Left hindlimb (tissue), 1 donor: ENCODE data around the gene RMP24.
"Not testable (repeated sequence)": the region's sequence is repeated elsewhere in the genome, so short reads cannot be mapped to it uniquely, and the experiment has no call there.

ENCODE experiments used
- DNase-seq: peaks from one replicate; pipeline ENCODE4 v3.0.0-alpha.2; 2018

The RMP24 gene

DNA sequence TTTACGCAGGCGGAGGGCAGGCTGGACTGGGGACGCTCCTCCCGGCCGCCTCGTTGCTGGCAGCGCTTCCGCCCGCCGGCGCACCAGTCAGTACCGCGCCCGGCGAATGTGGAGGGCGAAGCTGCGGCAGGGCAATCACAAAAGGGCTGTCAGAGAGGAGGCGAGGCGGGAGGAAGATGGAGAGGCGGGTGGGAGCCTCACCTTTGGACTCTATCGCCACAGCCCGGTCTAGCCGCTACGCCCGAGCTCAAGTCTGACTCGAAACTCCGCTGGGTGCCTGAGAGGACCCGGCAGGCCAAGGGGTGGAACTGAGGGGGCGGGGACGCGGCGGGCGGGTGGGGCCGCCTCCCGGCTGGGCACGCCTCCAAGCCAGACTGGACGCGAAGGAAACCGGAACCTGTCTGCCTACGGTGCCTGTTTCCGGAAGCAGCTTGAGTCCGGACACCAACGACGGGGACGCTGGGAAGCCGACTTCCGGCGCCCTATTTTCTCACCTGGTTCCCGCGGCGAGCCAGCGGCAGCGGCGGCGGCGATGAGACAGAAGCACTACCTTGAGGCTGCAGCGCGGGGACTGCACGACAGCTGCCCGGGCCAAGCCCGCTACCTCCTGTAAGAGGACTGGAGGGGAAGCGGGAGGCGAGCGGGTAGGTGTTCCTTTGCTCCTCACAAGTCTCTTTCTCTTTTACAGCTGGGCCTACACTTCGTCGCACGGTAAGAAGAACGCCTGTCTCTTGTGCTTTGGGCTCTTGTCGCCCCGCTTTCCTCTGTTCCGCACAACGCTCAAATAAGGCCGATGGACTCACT lies at the start of gene RMP24:
Gene RMP24 (plus strand): TSS at position 483 of the 804 bp plus-strand sequence.
- DNase-seq = peak; percentile 95

DNA sequence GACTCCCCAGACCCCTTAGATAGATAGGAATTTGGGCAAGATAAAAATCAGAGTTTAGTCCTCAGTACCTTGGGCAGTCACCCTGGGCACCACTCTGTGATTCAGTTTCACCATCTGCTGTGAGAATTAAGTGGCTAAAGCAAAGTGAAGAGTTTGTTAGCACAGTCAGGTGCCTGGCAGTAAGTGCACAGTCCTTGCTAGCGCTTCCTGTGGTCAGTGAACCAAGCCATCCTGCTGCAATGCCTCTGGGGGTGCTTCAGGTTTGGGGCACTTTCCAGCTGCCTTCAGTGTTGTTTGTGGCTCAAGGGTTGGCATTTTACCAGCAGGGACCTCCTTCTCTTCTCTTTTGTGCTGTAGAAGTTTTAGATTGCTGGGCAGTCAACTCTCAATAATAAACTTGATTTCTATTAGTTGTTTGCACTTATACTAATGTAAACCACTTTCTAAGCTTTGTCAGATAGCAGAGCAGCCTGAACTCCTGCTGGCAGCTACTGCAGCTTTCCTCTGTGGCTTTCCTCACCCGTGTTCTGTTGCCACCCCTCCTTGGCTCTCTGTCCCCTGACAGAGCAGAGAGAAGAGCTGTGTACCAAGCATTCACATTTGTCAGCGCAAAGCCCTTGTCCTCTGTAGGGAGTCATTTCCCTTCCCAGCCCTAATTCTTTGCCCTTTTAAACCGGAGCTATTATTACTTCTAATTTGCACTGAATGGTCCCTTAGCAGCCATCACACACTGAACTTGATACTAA lies 48.4 kb upstream of the RMP24 start:
- no peak for DNase-seq

DNA sequence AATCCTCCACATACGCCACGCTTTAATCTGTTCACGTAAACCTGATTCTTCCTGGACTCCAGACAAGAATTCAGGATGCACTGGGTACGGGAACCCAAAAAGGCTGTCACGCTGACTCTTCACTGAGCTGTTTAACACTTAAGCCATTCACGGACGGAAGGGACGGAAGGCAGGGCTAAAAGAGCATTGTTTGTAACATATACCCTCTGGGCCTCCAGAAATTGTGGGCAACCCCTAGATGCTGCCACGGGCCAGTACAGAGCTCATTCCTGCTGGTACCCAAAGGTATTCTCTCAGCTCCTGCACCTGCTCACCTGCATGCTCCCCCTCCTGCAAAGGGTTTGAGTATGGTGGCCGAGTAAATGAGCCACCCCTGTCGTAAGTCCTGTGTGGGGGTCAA lies 45.6 kb upstream of the RMP24 start:
- no peak for DNase-seq

DNA sequence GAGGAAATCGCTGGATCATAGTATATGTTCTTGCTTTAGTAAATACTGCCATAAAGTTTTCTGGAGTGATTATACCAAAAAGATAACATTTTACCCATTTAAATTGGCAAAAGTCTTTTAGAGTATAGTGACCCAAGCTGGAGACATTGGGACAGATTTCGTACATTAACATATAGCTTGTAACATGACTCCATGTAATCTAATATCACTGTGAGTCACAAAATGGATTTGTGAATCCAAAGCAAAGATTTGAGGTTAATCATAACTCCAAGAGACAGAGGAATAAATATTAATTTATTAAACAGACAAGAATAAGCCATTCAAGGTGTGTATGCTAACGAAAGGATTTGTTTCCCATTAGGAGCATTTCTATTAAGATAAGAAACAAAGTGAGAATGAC lies 45.0 kb upstream of the RMP24 start:
- no peak for DNase-seq

DNA sequence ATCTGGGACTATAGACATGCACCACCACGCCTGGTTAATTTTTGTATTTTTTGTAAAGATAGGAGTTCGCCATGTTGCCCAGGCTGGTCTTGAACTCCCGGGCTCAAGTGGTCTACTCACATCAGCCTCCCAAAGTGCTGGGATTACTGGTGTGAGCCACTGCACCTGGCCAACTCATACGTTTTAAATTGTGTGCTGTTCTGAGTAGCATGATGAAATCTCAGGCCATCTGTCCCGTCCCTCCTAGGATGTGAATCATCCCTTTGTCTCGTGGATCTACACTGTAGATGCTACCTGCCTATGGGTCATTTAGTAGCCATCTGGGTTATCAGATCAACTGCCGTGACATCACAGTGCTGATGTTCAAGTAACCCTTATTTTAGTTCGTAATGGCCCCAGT lies 38.5 kb upstream of the RMP24 start:
- no peak for DNase-seq

DNA sequence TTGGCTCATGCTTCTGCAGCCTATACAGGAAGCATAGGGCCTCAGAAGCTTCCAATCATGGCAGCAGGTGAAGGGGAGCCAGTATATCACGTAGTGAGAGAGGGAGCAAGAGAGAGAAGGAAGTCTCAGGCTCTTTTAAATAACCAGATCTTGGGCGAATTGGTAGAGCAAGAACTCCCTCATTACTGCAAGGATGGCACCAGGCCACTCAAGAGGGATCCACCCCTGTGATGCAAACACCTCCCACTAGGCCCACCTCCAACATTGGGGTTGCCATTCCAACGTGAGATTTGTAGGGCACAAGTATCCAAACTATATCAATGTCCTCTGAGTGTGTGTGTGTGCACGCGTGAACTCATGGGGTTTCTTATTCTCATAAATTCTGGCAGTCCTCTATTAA lies 37.6 kb upstream of the RMP24 start:
- no peak for DNase-seq

DNA sequence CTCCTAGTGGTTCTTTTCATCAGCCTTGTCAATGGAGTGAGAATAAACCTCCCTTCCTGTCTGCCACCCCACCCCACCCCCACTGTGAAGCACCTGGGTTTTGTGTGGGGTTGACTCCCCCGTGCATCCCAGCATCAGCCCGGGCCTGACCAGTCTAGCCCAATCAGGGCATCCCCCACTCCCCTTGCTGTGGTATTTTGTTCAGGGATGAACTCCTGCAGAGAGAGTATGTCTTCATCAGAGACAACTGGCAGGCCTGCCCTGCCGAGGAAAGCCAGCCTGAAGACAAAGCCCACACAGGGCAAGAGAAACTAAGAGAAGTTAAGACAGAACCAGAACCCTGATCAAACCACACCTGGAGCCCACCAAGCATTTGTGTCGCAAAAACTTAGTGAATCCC lies 36.7 kb upstream of the RMP24 start:
- DNase-seq = no peak

DNA sequence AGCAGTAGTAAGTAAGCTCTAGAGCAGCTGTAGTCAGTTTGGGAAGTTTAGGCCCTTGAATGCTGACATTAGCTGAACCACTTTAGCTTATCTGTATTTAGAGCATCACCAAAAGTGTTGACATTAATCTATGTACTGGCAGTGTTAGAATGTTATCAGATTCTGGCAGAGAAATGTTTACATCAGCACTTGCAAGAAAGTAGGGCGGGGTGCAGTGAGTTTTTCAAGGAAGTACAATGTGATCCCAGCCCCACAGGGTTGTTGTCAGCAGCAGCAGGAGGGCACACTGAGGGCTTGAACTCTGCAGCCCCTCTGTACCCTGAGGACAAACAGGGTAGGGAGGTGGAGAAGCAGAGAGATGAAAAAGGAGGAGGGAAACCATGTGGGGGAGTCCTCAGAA lies 35.5 kb upstream of the RMP24 start:
- DNase-seq = no peak

DNA sequence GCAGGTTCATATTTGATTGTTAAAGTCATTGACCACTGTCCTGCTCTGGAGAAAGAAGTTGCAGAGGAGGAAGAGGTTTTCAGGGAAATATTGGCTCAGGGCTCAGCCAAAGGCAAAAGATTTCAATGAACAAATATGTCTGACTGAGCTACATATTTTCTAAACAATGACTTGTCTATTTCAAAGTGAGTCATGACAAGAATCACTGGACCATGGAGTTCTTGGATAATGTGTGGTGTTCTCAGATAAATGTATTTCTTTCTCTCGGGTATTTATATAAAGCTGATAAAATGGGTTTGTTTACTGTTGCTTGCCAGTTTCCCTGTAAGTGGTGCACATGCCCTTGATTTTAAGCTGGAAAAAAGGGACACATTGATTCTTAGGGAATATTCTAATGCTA lies 34.3 kb upstream of the RMP24 start:
- DNase-seq = no peak

DNA sequence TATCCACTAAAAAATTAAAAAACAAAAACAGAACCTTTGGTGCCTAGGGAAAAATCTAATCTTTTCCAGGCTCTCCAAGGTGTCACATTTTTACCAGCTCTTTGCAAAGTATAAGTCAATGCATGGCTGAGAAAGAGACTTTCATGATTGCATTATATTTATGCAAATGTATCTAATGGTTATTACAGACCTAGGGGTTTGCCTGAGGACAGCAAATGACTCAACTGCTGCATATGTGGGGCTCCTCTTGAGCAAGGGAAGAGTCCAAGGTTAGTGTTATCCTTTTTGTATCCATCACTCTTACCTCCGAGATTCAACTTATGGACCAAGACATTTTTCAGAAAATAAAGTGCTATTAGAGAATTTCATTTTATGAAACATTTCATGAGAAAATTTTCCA lies 33.9 kb upstream of the RMP24 start:
- no peak for DNase-seq

DNA sequence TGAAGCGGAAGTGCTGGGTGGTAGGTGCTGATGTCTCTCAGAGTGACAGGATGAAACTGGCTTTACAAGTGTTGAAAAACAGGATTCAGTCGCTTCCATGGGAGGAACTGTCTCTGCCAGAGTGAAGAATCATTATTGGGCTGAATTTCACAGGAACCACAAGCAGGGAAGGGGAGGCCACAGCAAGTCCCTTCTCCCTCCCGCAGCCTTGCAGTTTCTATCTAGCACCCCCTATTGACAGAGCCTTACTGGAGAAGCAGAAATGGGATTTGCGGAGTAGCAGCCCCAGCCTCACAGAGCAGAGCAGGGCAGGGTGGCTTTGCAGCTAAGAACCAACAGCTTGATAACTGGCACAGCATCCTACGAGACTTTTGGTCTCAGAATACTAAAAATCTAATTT lies 33.3 kb upstream of the RMP24 start:
- DNase-seq = no peak

DNA sequence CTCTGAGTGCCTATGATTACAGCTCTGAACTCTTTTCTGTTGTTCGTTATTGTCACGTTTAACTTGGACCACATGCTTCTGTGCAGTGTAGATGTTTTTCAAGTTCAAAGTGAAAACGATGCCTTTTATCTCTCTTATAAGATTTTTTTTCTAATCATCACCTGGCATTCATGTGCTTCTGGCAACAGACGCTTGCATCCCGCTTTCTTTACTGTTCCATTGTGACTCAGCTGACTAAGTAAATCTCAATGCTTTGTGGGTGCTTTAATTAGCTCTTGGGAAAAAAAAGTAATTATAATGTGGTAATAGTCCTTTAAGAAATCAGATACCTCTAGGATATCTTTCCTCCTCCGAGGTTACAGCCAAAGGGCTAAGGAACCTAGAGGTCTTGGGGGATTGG lies 31.2 kb upstream of the RMP24 start:
- no peak for DNase-seq

DNA sequence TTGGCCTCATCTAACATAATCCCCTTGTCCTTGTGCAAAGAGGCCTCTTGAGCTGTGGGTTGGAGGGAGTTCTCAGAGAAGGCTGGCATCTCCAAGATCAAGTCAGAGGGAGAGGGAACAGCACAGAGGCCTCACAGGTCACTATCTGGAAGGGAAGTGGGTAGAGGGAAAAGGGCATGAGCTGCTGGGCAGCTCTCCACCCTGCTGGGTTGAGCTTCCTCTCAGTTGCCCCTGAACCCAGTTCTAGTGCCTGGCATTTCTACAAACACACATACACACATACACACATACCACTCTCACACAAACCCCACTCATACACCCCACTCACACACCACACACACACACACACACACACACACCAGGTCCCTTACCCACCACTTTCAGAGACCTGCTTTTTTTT lies 30.3 kb upstream of the RMP24 start:
- no peak for DNase-seq

DNA sequence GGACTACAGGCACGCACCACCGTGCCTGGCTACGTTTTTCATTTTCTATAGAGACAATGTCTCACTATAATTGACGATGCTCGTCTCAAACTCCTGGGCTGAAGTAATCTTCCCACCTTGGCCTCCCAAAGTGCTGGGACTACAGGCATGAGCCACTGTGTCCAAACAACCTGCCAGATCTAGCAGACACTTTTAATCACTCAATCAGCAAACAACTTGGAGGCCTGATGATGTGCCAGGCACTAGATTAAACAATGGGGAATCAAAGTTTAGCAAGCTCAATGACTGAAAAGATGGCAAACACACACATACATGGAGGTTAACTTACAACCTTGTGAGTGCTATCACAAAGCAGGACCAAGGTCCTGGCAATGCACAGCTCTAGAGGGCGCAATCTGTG lies 29.8 kb upstream of the RMP24 start:
- DNase-seq = no peak

DNA sequence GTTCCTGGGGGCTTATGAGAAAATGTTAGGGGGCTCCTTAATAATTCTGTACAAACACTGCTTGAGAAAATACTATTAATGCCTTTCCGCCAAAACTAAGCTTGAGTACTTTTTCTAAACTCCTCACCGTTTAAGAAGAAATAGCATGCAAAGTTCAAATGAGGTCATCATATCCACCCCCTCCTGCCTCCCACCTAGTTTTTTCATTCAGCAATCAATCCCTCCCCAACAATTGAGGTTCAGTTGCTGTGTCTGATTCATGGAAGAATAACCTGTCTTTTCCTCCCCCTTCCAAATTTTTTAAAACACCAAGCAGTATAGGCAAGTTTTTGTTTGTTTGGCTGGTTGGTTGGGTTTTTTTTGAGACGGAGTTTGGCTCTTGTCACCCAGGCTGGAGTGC lies 24.4 kb upstream of the RMP24 start:
- DNase-seq = no peak

DNA sequence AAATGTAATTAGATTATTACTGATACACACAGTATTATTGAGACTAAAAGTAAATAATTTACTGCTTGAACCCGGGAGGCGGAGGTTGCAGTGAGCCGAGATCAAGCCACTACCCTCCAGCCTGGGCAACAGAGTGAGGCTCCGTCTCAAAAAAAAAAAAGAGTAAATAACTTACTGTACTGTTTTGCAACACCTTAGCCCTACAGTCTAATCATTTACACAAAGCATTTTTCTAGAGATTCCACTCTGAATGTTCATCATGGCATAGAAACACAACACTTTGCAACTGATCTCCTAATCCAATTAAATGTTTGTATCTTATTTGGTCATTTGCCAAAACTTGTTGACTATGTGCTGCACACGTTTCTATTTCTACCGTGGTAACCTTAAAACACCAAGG lies 23.4 kb upstream of the RMP24 start:
- no peak for DNase-seq

DNA sequence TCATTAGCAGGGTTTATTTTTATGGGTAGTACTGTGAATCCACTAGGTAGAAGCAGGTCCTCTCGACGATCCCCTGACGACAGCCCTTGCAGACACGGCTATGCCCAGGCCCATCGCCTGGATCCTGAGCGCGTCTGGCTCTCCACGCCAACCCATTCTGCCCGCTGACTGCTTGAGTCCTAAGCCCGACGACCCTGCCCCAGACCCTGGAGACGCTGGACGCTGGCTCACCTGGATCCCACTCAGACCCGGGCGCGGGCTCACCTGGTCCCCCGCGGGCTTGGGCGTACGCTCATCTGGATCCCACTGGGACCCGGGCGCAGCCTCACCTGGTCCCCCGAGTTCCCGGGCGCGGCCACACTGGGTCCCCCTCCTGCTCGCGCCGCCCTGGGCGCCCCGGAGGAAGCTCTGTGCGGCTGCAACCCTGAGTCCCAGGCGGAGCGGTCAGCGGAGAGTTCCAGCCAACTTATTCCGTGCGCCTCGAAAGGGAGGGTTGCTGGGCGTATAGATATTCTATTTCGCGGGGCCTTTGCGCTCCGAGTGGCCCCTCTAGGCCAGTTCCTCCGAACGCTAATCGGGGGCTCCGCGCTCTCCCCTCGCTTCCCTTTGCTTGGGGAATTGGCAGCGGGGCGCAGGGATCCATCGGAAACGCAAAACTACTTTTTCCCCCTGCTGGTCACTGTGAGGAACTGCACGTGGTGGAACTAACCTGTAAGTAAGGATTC lies 22.4 kb upstream of the RMP24 start:
- DNase-seq = peak; percentile 61

DNA sequence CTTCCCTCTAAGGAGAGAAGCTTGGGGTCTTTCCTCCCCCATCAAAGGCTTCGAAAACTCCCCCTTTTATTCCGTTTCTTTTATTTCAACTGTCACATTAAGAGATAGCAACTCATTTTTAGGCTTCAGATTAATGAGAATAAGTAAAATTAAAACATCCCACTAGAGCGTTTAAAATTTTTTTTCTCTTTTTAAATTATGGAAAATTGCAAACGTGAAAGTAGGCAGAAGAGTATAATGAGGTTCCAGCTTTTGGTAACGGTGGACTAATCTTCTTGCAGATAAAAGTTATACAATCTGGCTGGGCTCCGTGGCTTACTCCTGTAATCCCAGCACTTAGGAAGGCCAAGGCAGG lies 21.9 kb upstream of the RMP24 start:
- no peak for DNase-seq

DNA sequence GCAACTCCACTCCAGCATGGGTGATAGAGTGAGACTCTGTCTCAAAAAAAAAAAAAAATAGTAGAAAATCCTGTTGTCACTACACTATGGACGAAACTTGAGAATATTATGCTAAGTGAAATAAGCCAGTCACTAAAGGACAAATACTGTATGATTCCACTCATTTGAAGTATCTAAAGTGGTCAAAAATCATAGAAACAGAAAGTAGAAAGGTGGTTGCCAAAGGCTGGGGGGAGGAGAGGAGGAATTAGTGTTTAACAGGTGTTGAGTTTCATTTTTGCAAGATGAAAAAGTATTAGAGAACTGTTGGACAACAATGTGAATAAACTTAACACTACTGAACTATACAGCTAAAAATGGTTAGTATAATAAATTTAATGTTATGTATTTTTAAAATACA lies 18.8 kb upstream of the RMP24 start:
- no peak for DNase-seq

DNA sequence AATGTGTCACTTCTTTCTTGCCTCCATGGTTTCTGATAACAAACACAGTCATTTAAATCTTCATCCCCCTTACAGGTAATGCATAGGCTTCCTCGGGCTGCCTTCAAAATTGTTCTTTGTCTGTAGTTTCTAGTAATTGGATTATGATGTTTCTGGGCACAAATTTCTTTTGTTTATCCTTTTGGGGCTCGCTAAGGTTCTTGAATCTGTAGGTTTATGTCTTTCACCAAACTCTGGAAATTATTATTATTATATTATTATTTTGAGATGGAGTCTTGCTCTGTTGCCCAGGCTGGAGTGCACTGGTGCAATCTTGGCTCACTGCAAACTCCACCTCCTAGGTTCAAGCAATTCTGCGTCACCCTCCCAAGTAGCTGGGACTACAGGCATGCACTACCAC lies 16.3 kb upstream of the RMP24 start:
- DNase-seq = no peak

DNA sequence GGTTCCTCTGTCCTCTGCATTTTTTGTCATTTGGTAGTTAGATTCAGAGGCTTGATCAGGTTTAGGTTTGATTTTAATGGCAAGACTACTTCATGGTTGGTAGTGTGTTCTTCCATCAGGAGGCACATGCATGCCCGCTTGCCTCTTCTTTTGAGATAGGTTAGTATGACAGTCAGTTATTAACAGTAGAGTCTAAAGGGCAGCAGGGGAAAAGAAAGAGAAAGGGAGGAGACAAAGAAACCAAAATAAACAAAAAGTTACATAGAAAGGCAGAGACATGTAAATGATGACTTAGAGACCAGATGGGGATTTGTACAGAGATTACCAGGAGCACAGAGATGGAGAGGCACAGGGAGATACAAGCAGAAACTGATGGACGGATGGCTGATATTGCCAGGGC lies 10.2 kb upstream of the RMP24 start:
- DNase-seq = no peak

DNA sequence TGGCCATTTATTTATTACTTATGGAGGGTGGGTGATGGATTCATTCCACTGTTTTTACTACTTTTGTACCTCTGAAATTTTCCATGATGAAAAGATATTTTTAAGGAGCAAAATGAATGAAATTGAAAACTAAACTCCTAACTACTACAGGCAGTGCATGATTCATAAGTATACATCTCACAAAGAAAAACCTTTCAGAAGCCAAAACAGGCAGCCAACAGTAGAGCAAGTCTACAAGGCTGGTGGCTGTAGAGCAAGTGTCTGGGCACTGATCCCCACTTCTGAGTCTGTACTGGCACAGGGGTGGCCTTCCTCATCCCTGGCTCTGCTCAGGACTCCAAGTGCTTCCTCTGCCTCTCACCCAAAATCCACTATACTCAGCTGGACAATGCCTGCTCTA lies 8.2 kb upstream of the RMP24 start:
- DNase-seq = no peak

DNA sequence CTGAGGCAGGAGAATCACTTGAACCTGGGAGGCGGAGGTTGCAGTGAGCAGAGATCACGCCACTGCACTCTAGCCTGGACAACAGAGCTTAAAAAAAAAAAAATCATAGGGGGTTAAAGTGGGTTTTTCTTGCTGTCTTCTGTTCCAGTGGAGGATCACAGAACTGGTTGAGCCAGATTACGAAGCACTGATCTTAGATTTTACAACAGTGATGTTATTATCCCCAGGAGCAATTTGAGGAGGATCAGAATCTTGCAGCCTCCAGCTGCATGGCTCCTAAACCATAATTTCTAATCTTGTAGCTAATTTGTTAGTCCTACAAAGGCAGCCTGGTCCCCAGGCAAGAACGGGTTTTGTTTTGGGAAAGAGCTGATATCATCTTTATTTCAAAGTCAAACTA lies 4.6 kb upstream of the RMP24 start:
- DNase-seq = not testable (repeated sequence)

DNA sequence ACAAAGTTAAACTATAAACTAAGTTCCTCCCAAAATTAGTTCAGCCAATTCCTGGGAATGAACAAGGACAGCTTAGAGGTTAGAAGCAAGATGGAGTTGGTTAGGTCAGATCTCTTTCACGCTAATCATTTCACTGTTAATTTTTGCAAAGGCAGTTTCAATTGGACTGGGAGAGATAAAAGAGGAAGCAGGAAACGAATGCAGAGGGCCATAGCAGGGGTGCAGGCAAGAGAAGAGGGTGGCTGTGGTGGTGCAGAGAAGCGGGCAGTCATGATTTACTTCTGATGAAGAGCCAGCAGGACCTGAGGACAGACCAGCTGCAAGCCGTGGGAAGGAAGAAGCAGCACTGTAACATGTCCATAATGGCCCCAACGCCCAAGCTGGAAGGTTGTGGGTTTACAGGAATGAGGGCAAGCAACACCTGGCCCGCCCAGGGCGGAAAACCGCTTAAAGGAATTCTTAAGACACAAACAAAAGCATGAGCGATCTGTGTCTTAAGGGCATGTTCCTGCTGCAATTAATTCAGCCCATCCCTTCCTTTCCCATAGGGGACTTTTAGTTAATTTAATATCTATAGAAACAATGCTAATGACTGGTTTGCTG lies 4.1 kb upstream of the RMP24 start:
- no peak for DNase-seq
